CD4-positive, CD25-positive, alpha-beta regulatory T cell (primary cell): ENCODE measurements around the gene SPTB. TPM values are rescaled to one million over a fixed set of nuclear protein-coding genes. Genes with fewer than 3 reads are reported as not detected.

Source experiments
- ATAC-seq, 2 donors: fragments of 150-1000 bp; cut with Tn5 transposase; one replicate each; pipeline ENCODE4 v1.10.0; 2021; ENCODE audit warnings: low read depth in 2 of 2, moderate number of reproducible peaks in 2 of 2, moderate library complexity in 1 of 2
- DNase-seq, 3 donors: peaks; one replicate each; pipeline versions ENCODE4 v3.0.0 to v3.0.0-alpha.2; 2012 to 2022; ENCODE audit warnings: mixed read lengths in 1 of 3
- H3K27ac ChIP-seq: one replicate; pipeline ENCODE4 v1.7.0; 2013; ENCODE audit warnings: mild to moderate bottlenecking, low read length; ENCODE audit not compliant: insufficient read depth, poor library complexity, severe bottlenecking
- H3K27me3 ChIP-seq: one replicate; pipeline ENCODE4 v1.7.0; 2013; ENCODE audit warnings: low read length; ENCODE audit not compliant: control insufficient read depth, insufficient read depth
- H3K36me3 ChIP-seq: one replicate; pipeline ENCODE4 v1.7.0; 2013; ENCODE audit warnings: mild to moderate bottlenecking, low read length, moderate library complexity; ENCODE audit not compliant: control insufficient read depth, insufficient read depth
- H3K4me1 ChIP-seq: 2 replicates; pipeline ENCODE4 v1.7.0; 2013; ENCODE audit warnings: mild to moderate bottlenecking, low read length; ENCODE audit not compliant: insufficient read depth, control insufficient read depth, poor library complexity, severe bottlenecking
- H3K4me3 ChIP-seq: one replicate; pipeline ENCODE4 v1.7.0; 2013; ENCODE audit warnings: low read depth, mild to moderate bottlenecking, low read length, moderate library complexity
- H3K9me3 ChIP-seq, 2 experiments: 1 replicate in 1 of 2; 2 replicates in 1 of 2; pipeline ENCODE4 v1.7.0; 2013; ENCODE audit warnings: low read length in 2 of 2, mild to moderate bottlenecking in 1 of 2, moderate library complexity in 1 of 2; ENCODE audit not compliant: control insufficient read depth in 2 of 2
- H3K27ac Mint-ChIP-seq, 3 donors: one replicate each; pipeline ENCODE4 v1.8.0; 2020 to 2022; ENCODE audit warnings: mild to moderate bottlenecking in 3 of 3, mixed read lengths in 3 of 3, moderate library complexity in 2 of 3
- H3K27me3 Mint-ChIP-seq: one replicate; pipeline ENCODE4 v1.8.0; 2022; ENCODE audit warnings: mild to moderate bottlenecking, mixed read lengths
- H3K36me3 Mint-ChIP-seq: one replicate; pipeline ENCODE4 v1.8.0; 2020; ENCODE audit warnings: mixed read lengths
- H3K4me1 Mint-ChIP-seq, 4 donors: one replicate each; pipeline ENCODE4 v1.8.0; 2020 to 2022; ENCODE audit warnings: mixed read lengths in 4 of 4, mild to moderate bottlenecking in 1 of 4
- H3K4me3 Mint-ChIP-seq, 4 donors: one replicate each; pipeline ENCODE4 v1.8.0; 2020 to 2022; ENCODE audit warnings: mild to moderate bottlenecking in 4 of 4, mixed read lengths in 4 of 4, moderate library complexity in 3 of 4
- H3K9me3 Mint-ChIP-seq, 7 donors: one replicate each; pipeline ENCODE4 v1.8.0; 2020 to 2022; ENCODE audit warnings: mixed read lengths in 7 of 7, mild to moderate bottlenecking in 3 of 7, moderate library complexity in 2 of 7
- polyA plus RNA-seq, 4 donors: library from polyadenylated mRNA; unstranded; fragments of 300-500 nt; fragmentation: Illumina TruSeq; gene quantifications; one replicate each; pipeline ENCODE4 v1.2.3, GENCODE V29; 2021
- total RNA-seq: library from RNA; stranded (reverse); gene quantifications from one replicate; pipeline ENCODE4 v1.2.3, GENCODE V29; 2022

SPTB gene
- total and polyA plus RNA-seq, 5 donors from 2014 or later: 0.11 to 0.91 (median 0.24) TPM; not detected in 1

DNA sequence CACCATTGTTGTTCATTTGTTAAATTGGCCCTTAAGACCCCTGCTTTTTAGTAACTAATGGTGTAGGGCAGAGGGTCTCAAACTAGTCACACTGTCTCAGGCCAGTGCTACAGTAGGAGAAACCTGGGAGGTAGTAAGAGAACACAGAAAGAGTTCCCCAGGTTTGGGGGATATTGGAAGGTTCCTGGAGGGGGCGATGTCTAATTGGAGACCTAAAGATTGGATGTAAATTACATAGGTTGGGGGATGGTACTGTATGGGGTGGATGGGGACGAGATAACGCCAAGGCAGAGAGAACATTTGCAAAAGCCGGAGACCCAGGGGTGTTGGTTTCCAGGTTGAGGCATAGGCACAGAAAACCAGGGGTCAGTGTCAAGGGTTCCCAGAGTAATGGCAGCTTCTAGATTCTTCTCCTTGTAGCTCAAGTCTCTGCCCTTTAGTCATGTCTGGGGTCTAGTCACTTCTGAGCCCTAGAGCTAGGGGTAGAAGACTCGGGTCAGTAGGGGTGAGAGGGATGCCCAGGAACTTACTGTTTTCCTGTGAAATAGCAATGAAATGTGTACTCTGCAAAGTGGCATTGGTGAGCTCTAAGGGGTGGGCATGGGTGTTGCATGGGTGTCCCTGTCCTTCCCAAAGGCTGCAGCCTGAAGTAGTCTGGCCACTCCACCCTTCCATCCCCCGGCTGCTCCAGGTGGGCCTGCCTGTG, 153.7 kb downstream of the SPTB start:
- Histone ChIP-seq H3K4me3 (no peak overlapping the region), H3K27ac (no peak overlapping the region), H3K36me3 (no peaks in the 10 kb centered on the region), H3K27me3 (no peaks in the 10 kb centered on the region), H3K9me3 (no peaks in the 10 kb centered on the region), H3K4me1 (peaks cover 75% of the 10 kb centered on the region)
- DNase-seq (no peak), ATAC-seq (no peak)
- Mint-ChIP-seq H3K36me3 (no peaks in the 10 kb centered on the region), H3K9me3 (no peaks in the 10 kb centered on the region), H3K27ac (peak overlapping the region; percentile 60 to 77 (median 71)), H3K4me1 (peaks cover under 1 to 66% (median 43%) of the 10 kb centered on the region in 4 donors), H3K27me3 (no peaks in the 10 kb centered on the region), H3K4me3 (peak overlapping the region in 1 of 4 donors; percentile 70)

DNA sequence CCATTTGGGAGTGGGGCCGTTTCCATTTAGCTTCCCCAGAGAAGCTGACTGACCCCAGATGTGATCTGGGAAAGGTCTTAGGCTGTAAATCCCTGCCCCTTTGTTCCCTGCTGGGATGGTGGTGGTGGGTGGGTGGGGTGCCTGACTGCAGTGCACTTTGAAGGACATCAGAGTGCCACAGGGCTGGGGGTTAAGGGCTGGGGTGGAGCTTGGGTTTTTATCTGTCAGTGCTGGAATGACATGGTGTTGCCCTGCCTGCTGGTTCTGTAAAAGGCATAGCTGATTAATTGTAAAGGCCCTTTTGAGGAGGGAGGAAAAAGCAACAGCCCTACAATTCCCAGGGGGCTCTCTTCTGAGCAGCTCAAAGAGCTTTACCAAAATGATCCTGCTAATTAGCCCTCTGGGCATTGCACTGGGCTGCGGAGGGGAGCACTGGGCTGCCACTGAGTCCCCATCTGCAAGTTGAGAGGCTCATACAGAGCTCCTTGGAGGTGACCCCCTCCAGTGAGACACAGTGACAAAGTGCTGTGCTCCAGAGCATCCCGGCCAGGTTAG, 154.4 kb downstream of the SPTB start:
- Mint-ChIP-seq H3K4me3 (peak overlapping the region in 2 of 4 donors; percentile 21 to 70), H3K36me3 (no peaks in the 10 kb centered on the region), H3K27ac (peak overlapping the region in 2 of 3 donors; percentile 71 to 77), H3K9me3 (peaks cover 0 to 2% (median 0%) of the 10 kb centered on the region in 7 donors), H3K27me3 (no peaks in the 10 kb centered on the region), H3K4me1 (peaks cover 5 to 71% (median 44%) of the 10 kb centered on the region in 4 donors)
- H3K9me3 ChIP-seq: no peaks in the 10 kb centered on the region
- DNase-seq (no peak), ATAC-seq (no peak)
- no peaks in the 10 kb centered on the region for H3K36me3 ChIP-seq
- no peak overlapping the region for H3K27ac ChIP-seq
- peaks cover 76% of the 10 kb centered on the region for H3K4me1 ChIP-seq
- no peak overlapping the region for H3K4me3 ChIP-seq
- no peaks in the 10 kb centered on the region for H3K27me3 ChIP-seq

DNA sequence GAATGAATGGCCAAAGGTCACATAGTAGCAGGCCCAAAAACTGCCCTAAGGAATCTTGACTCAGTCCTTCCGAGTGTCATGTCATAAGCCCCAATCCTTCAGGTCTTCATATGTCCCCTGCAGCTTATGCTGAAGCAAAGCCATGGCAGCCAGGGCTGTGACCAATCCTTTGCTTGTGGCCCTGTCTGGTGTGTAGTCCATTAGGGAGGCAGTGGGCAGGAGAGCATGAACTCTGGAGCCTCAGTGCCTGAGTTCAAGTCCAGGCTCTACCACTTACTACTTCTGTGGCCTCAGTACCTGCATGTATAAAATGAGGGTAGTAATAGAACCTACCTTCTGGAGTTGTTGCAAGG, 155.2 kb downstream of the SPTB start:
- Histone ChIP-seq H3K36me3 (no peaks in the 10 kb centered on the region), H3K27ac (no peak overlapping the region), H3K4me3 (peak overlapping the region; percentile 17), H3K9me3 (no peaks in the 10 kb centered on the region), H3K4me1 (peaks cover 68% of the 10 kb centered on the region), H3K27me3 (no peaks in the 10 kb centered on the region)
- no peak for DNase-seq
- no peaks in the 10 kb centered on the region for H3K36me3 Mint-ChIP-seq
- peak overlapping the region in 2 of 4 donors; percentile 29 to 70 for H3K4me3 Mint-ChIP-seq
- peaks cover 5 to 70% (median 42%) of the 10 kb centered on the region in 4 donors for H3K4me1 Mint-ChIP-seq
- peak overlapping the region; percentile 35 to 70 (median 53) for H3K27ac Mint-ChIP-seq
- H3K9me3 Mint-ChIP-seq: peaks cover 0 to 2% (median 0%) of the 10 kb centered on the region in 7 donors
- ATAC-seq: no peak
- no peaks in the 10 kb centered on the region for H3K27me3 Mint-ChIP-seq

GRCh38 chr14:64723691-64724577, 155.8 kb downstream of the SPTB start:
- Histone ChIP-seq H3K27me3 (no peaks in the 10 kb centered on the region), H3K9me3 (no peaks in the 10 kb centered on the region), H3K36me3 (no peaks in the 10 kb centered on the region), H3K27ac (no peak overlapping the region), H3K4me3 (peak overlapping the region; percentile 17), H3K4me1 (peaks cover 64% of the 10 kb centered on the region)
- DNase-seq: no peak
- no peak for ATAC-seq
- H3K36me3 Mint-ChIP-seq: no peaks in the 10 kb centered on the region
- H3K4me1 Mint-ChIP-seq: peaks cover 5 to 68% (median 42%) of the 10 kb centered on the region in 4 donors
- H3K27ac Mint-ChIP-seq: peak overlapping the region; percentile 69 to 75 (median 70)
- H3K9me3 Mint-ChIP-seq: peaks cover 0 to 2% (median 0%) of the 10 kb centered on the region in 7 donors
- H3K27me3 Mint-ChIP-seq: no peaks in the 10 kb centered on the region
- H3K4me3 Mint-ChIP-seq: peak overlapping the region; percentile 27 to 78 (median 72)

- Mint-ChIP-seq H3K4me1 (peaks cover 13 to 73% (median 43%) of the 10 kb centered on the region in 4 donors), H3K27me3 (peaks cover 2% of the 10 kb centered on the region), H3K9me3 (peaks cover 0 to 4% (median 0%) of the 10 kb centered on the region in 7 donors), H3K4me3 (peak overlapping the region; percentile 44 to 70 (median 55)), H3K27ac (peak overlapping the region; percentile 52 to 89 (median 75)), H3K36me3 (no peaks in the 10 kb centered on the region)
- no peaks in the 10 kb centered on the region for H3K27me3 ChIP-seq
- peak overlapping the region; percentile 17 for H3K27ac ChIP-seq
- H3K4me3 ChIP-seq: peak overlapping the region; percentile 45
- H3K36me3 ChIP-seq: no peaks in the 10 kb centered on the region
- DNase-seq (peak in 2 of 3 donors; percentile 24 to 78), ATAC-seq (peak; percentile 79 to 87)
- H3K9me3 ChIP-seq: no peaks in the 10 kb centered on the region
- H3K4me1 ChIP-seq: peaks cover 61% of the 10 kb centered on the region
These were observed 156.8 kb downstream of the SPTB start for GRCh38 chr14:64722842-64723447.

GRCh38 chr14:64721899-64722298, 157.8 kb downstream of the SPTB start:
- Mint-ChIP-seq H3K27me3 (peaks cover 5% of the 10 kb centered on the region), H3K4me1 (peaks cover 17 to 80% (median 47%) of the 10 kb centered on the region in 4 donors), H3K27ac (peak overlapping the region; percentile 28 to 82 (median 62)), H3K4me3 (no peak overlapping the region), H3K36me3 (no peaks in the 10 kb centered on the region), H3K9me3 (peaks cover 0 to 4% (median 0%) of the 10 kb centered on the region in 7 donors)
- DNase-seq (no peak), ATAC-seq (no peak)
- Histone ChIP-seq H3K27ac (no peak overlapping the region), H3K9me3 (no peaks in the 10 kb centered on the region), H3K4me3 (no peak overlapping the region), H3K4me1 (peaks cover 57% of the 10 kb centered on the region), H3K27me3 (no peaks in the 10 kb centered on the region), H3K36me3 (no peaks in the 10 kb centered on the region)

- Histone ChIP-seq H3K9me3 (no peaks in the 10 kb centered on the region), H3K4me3 (no peak overlapping the region), H3K36me3 (no peaks in the 10 kb centered on the region), H3K27ac (no peak overlapping the region), H3K27me3 (no peaks in the 10 kb centered on the region), H3K4me1 (peaks cover 52% of the 10 kb centered on the region)
- Mint-ChIP-seq H3K36me3 (no peaks in the 10 kb centered on the region), H3K9me3 (peaks cover 0 to 4% (median 0%) of the 10 kb centered on the region in 7 donors), H3K4me3 (peak overlapping the region in 1 of 4 donors; percentile 62), H3K4me1 (peaks cover 17 to 80% (median 47%) of the 10 kb centered on the region in 4 donors), H3K27ac (peak overlapping the region; percentile 35 to 79 (median 51)), H3K27me3 (peaks cover 5% of the 10 kb centered on the region)
- DNase-seq: no peak
- no peak for ATAC-seq
These were observed 158.3 kb downstream of the SPTB start for GRCh38 chr14:64721391-64721791.
